ENCODE results near the gene F13B.

DNA sequence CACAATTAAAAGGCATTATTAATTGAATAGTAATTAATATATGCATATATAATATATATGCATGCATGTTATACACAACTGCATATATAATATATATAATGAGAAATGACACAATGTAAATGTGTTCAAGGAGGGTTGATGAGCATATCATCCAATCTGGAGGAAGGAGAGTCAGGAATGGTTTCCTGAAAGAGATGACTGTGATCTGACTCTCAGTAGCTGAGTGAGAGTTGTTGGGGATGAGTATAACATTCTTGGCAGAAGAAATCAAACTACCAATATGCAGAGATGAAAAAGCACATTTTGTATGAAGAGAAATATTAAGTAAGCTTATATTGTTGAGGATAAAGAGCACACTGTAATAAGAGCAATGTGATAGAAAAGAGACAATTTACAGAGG, 37.3 kb downstream of the F13B start:
- TF ChIP-seq CTCF (conservative IDR thresholded peaks at IDR 0.05) (no peak), ZFX (IDR thresholded peaks at IDR 0.05) (no peak)

Measured in C4-2B (cell line).